Astrocyte (in vitro differentiated cells and primary cell): ENCODE data around the gene TBC1D2B. TPM values are rescaled to one million over a fixed set of nuclear protein-coding genes. Genes with fewer than 3 reads are reported as not detected.
"Not testable (repeated sequence)": the region's sequence is repeated elsewhere in the genome, so short reads cannot be mapped to it uniquely, and the experiment has no call there.

Experiments used
- DNase-seq: peaks from one replicate; pipeline ENCODE4 v3.0.0-alpha.2; 2010; ENCODE audit warnings: low read depth
- FAIRE-seq: peaks from 2 replicates; lab custom pipeline; 2011; peaks lifted over from hg19 to GRCh38; lab: Jason Lieb, UNC
- H2AFZ ChIP-seq: 2 replicates; pipeline ENCODE4 v1.6.0; 2012; ENCODE audit warnings: low read depth, low read length, inconsistent platforms
- H3K27ac ChIP-seq: 2 replicates; pipeline ENCODE4 v1.5.1; 2011; ENCODE audit warnings: low read depth, low read length, inconsistent platforms
- H3K27me3 ChIP-seq: 2 replicates; pipeline ENCODE4 v1.6.0; 2011; ENCODE audit warnings: low read length, inconsistent platforms; ENCODE audit not compliant: insufficient read depth
- H3K36me3 ChIP-seq: 2 replicates; pipeline ENCODE4 v1.5.1; 2011; ENCODE audit warnings: low read length, inconsistent platforms; ENCODE audit not compliant: insufficient read depth
- H3K4me1 ChIP-seq: 2 replicates; pipeline ENCODE4 v1.5.1; 2011; ENCODE audit warnings: low read length, inconsistent platforms; ENCODE audit not compliant: insufficient read depth
- H3K4me2 ChIP-seq: 2 replicates; pipeline ENCODE4 v1.6.0; 2012; ENCODE audit warnings: low read length, inconsistent platforms
- H3K4me3 ChIP-seq: 2 replicates; pipeline ENCODE4 v1.5.1; 2011; ENCODE audit warnings: low read depth, mild to moderate bottlenecking, low read length, inconsistent platforms; ENCODE audit not compliant: insufficient read depth
- H3K79me2 ChIP-seq: 2 replicates; pipeline ENCODE4 v1.6.0; 2012; ENCODE audit warnings: mild to moderate bottlenecking, low read length, inconsistent platforms; ENCODE audit not compliant: insufficient read depth
- H3K9ac ChIP-seq: 2 replicates; pipeline ENCODE4 v1.6.0; 2012; ENCODE audit warnings: mild to moderate bottlenecking, low read length, inconsistent platforms
- H3K9me3 ChIP-seq: 2 replicates; pipeline ENCODE4 v1.5.1; 2012; ENCODE audit warnings: low read depth, mild to moderate bottlenecking, low read length, inconsistent platforms; ENCODE audit not compliant: insufficient read depth
- H4K20me1 ChIP-seq: 2 replicates; pipeline ENCODE4 v1.6.0; 2012; ENCODE audit warnings: low read length, inconsistent platforms; ENCODE audit not compliant: insufficient read depth
- H3K27ac Mint-ChIP-seq: one replicate; pipeline ENCODE4 v1.8.0; 2021; ENCODE audit warnings: mild to moderate bottlenecking, mixed read lengths; ENCODE audit not compliant: unreplicated experiment
- H3K27me3 Mint-ChIP-seq: one replicate; pipeline ENCODE4 v1.8.0; 2021; ENCODE audit warnings: low read depth, mixed read lengths; ENCODE audit not compliant: unreplicated experiment
- H3K36me3 Mint-ChIP-seq: one replicate; pipeline ENCODE4 v1.8.0; 2021; ENCODE audit warnings: low read depth, mixed read lengths; ENCODE audit not compliant: unreplicated experiment
- H3K4me1 Mint-ChIP-seq: one replicate; pipeline ENCODE4 v1.8.0; 2021; ENCODE audit warnings: low read depth, mixed read lengths; ENCODE audit not compliant: unreplicated experiment
- H3K4me3 Mint-ChIP-seq: one replicate; pipeline ENCODE4 v1.8.0; 2021; ENCODE audit warnings: mild to moderate bottlenecking, moderate library complexity, mixed read lengths; ENCODE audit not compliant: unreplicated experiment
- H3K9me3 Mint-ChIP-seq: one replicate; pipeline ENCODE4 v1.8.0; 2021; ENCODE audit warnings: mild to moderate bottlenecking, mixed read lengths; ENCODE audit not compliant: unreplicated experiment
- CTCF ChIP-seq: IDR thresholded peaks from 2 replicates; pipeline ENCODE4 v1.5.1; 2011; ENCODE audit warnings: low read depth, mild to moderate bottlenecking, inconsistent platforms, low read length, moderate library complexity; ENCODE audit not compliant: insufficient read depth
- EZH2 ChIP-seq: IDR thresholded peaks from 2 replicates; pipeline ENCODE4 v1.6.1; 2012; ENCODE audit warnings: mild to moderate bottlenecking, low read length, inconsistent platforms; ENCODE audit not compliant: insufficient read depth
- total RNA-seq: library from RNA; stranded (reverse); gene quantifications from 2 replicates; pipeline ENCODE4 v1.2.1, GENCODE V29; 2021

The TBC1D2B gene
- total RNA-seq, 1 donor from 2014 or later, result 21.3 TPM

- DNase-seq (no peak), FAIRE-seq (no peak)
- Histone ChIP-seq H3K27me3 (no peaks in the 10 kb centered on the region), H3K4me3 (no peak overlapping the region), H3K4me1 (peaks cover 31% of the 10 kb centered on the region), H4K20me1 (peaks cover 6% of the 10 kb centered on the region), H3K79me2 (no peaks in the 10 kb centered on the region), H3K9me3 (no peaks in the 10 kb centered on the region), H3K36me3 (no peaks in the 10 kb centered on the region), H3K4me2 (peak overlapping the region; percentile 73), H2AFZ (no peak overlapping the region), H3K9ac (peak overlapping the region; percentile 42), H3K27ac (peak overlapping the region; percentile 85)
- H3K36me3 Mint-ChIP-seq, result peaks cover 5% of the 10 kb centered on the region
- no peak overlapping the region for H3K4me3 Mint-ChIP-seq
- no peak overlapping the region for H3K27ac Mint-ChIP-seq
- TF ChIP-seq CTCF (no peak), EZH2 (no peak)
- H3K9me3 Mint-ChIP-seq, result no peaks in the 10 kb centered on the region
- H3K27me3 Mint-ChIP-seq, result peaks cover 2% of the 10 kb centered on the region
- peaks cover 26% of the 10 kb centered on the region for H3K4me1 Mint-ChIP-seq
These were observed 84.1 kb downstream of the TBC1D2B start for GRCh38 chr15:77993374-77993911.

GRCh38 chr15:77992356-77993222 lies 84.9 kb downstream of the TBC1D2B start:
- Histone ChIP-seq H3K27ac (no peak overlapping the region), H3K27me3 (no peaks in the 10 kb centered on the region), H2AFZ (no peak overlapping the region), H3K4me1 (peaks cover 31% of the 10 kb centered on the region), H3K79me2 (no peaks in the 10 kb centered on the region), H4K20me1 (peaks cover 6% of the 10 kb centered on the region), H3K9me3 (no peaks in the 10 kb centered on the region), H3K4me3 (no peak overlapping the region), H3K4me2 (no peak overlapping the region), H3K36me3 (no peaks in the 10 kb centered on the region), H3K9ac (no peak overlapping the region)
- H3K4me1 Mint-ChIP-seq, result peaks cover 26% of the 10 kb centered on the region
- H3K4me3 Mint-ChIP-seq, result no peak overlapping the region
- H3K27ac Mint-ChIP-seq, result peak overlapping the region; percentile 72
- no peaks in the 10 kb centered on the region for H3K9me3 Mint-ChIP-seq
- TF ChIP-seq CTCF, result no peak
- TF ChIP-seq EZH2, result no peak
- FAIRE-seq (no peak), DNase-seq (no peak)
- H3K36me3 Mint-ChIP-seq, result peaks cover 5% of the 10 kb centered on the region
- H3K27me3 Mint-ChIP-seq, result peaks cover 5% of the 10 kb centered on the region

GRCh38 chr15:77991658-77992201 lies 85.8 kb downstream of the TBC1D2B start:
- not testable (repeated sequence) for H3K27me3 ChIP-seq, H2AFZ ChIP-seq, H3K36me3 Mint-ChIP-seq, H3K9me3 ChIP-seq, FAIRE-seq, H3K9me3 Mint-ChIP-seq, H3K4me3 ChIP-seq, H3K27ac ChIP-seq, H3K79me2 ChIP-seq, H3K4me2 ChIP-seq, H3K27me3 Mint-ChIP-seq, H4K20me1 ChIP-seq, H3K36me3 ChIP-seq, H3K9ac ChIP-seq, H3K4me3 Mint-ChIP-seq
- peak; percentile 74 for DNase-seq
- peaks cover 31% of the 10 kb centered on the region for H3K4me1 ChIP-seq
- Mint-ChIP-seq H3K27ac (peak overlapping the region; percentile 94), H3K4me1 (peaks cover 26% of the 10 kb centered on the region)
